Neural progenitor cell (in vitro differentiated cells): ENCODE data around the gene FUCA2. TPM values are rescaled to one million over a fixed set of nuclear protein-coding genes. Genes with fewer than 3 reads are reported as not detected.
A peak's percentile ranks its signal among the peaks of the same experiment; 100 is the strongest.

Experiments
- DNase-seq: peaks from one replicate; pipeline ENCODE4 v3.0.0-alpha.2; 2016; ENCODE audit warnings: low spot score
- H2AFZ ChIP-seq: fragments of 200-600 bp; sonication (generic); replicated peaks from 2 replicates; pipeline ENCODE4 v1.6.1; 2016; ENCODE audit warnings: antibody characterized with exemption
- H3F3A ChIP-seq: fragments of 200-600 bp; sonication (generic); 2 replicates; pipeline ENCODE4 v1.6.1; 2016; ENCODE audit warnings: antibody characterized with exemption, low read depth
- H3K27ac ChIP-seq: fragments of 200-600 bp; sonication (generic); 2 replicates; pipeline ENCODE4 v1.5.1; 2016; ENCODE audit warnings: mild to moderate bottlenecking
- H3K27me3 ChIP-seq: fragments of 200-600 bp; sonication (generic); 2 replicates; pipeline ENCODE4 v1.6.1; 2016; ENCODE audit warnings: mild to moderate bottlenecking, moderate library complexity
- H3K36me3 ChIP-seq: fragments of 200-600 bp; sonication (generic); 2 replicates; pipeline ENCODE4 v1.5.1; 2016
- H3K4me1 ChIP-seq: fragments of 200-600 bp; sonication (generic); 2 replicates; pipeline ENCODE4 v1.6.1; 2016; ENCODE audit warnings: mixed run types
- H3K4me2 ChIP-seq: fragments of 200-600 bp; sonication (generic); 2 replicates; pipeline ENCODE4 v1.6.1; 2016
- H3K4me3 ChIP-seq: fragments of 200-600 bp; sonication (generic); 2 replicates; pipeline ENCODE4 v1.5.1; 2016
- H3K79me2 ChIP-seq: fragments of 200-600 bp; sonication (generic); 2 replicates; pipeline ENCODE4 v1.6.1; 2016; ENCODE audit warnings: low read depth
- H3K9ac ChIP-seq: fragments of 200-600 bp; sonication (generic); 2 replicates; pipeline ENCODE4 v1.6.1; 2016
- H3K9me3 ChIP-seq: fragments of 200-600 bp; sonication (generic); 2 replicates; pipeline ENCODE4 v1.5.1; 2016; ENCODE audit warnings: low read depth
- H4K20me1 ChIP-seq: fragments of 200-600 bp; sonication (generic); 2 replicates; pipeline ENCODE4 v1.6.1; 2016; ENCODE audit warnings: low read depth
- H3K27ac Mint-ChIP-seq: 3 replicates; pipeline ENCODE4 v1.8.0; 2021; ENCODE audit warnings: mixed read lengths
- H3K27me3 Mint-ChIP-seq: 2 replicates; pipeline ENCODE4 v1.8.0; 2022; ENCODE audit warnings: low read depth, mild to moderate bottlenecking, inconsistent platforms, moderate library complexity, mixed read lengths; ENCODE audit not compliant: insufficient read depth
- H3K36me3 Mint-ChIP-seq: 3 replicates; pipeline ENCODE4 v1.8.0; 2021; ENCODE audit warnings: mixed read lengths
- H3K4me1 Mint-ChIP-seq: 3 replicates; pipeline ENCODE4 v1.8.0; 2021; ENCODE audit warnings: mixed read lengths
- H3K4me3 Mint-ChIP-seq: 3 replicates; pipeline ENCODE4 v1.8.0; 2021; ENCODE audit warnings: mild to moderate bottlenecking, moderate library complexity, mixed read lengths
- H3K9me3 Mint-ChIP-seq: 3 replicates; pipeline ENCODE4 v1.8.0; 2020; ENCODE audit warnings: mixed read lengths
- EZH2 ChIP-seq: fragments of 200-600 bp; sonication (generic); IDR thresholded peaks from 2 replicates; pipeline ENCODE4 v1.6.1; 2017; ENCODE audit warnings: antibody characterized with exemption, mild to moderate bottlenecking, moderate library complexity
- EZH2phosphoT487 ChIP-seq: fragments of 200-600 bp; sonication (generic); IDR thresholded peaks from 2 replicates; pipeline ENCODE4 v1.6.1; 2017; ENCODE audit warnings: antibody characterized with exemption
- total RNA-seq: library from RNA; depleted of rRNA; stranded (reverse); fragments of >200 nt; gene quantifications from 2 replicates; pipeline ENCODE4 v1.2.3, GENCODE V29; 2015; ENCODE audit warnings: low replicate concordance
- TF ChIP-seq, protein P1 (sequence below): fragments of 200-600 bp; sonication (generic); IDR thresholded peaks from 2 replicates; pipeline ENCODE4 v1.5.1; 2017; ENCODE audit warnings: antibody characterized with exemption, mild to moderate bottlenecking

The FUCA2 gene
- total RNA-seq, 1 donor from 2014 or later, result 37.4 TPM

DNA sequence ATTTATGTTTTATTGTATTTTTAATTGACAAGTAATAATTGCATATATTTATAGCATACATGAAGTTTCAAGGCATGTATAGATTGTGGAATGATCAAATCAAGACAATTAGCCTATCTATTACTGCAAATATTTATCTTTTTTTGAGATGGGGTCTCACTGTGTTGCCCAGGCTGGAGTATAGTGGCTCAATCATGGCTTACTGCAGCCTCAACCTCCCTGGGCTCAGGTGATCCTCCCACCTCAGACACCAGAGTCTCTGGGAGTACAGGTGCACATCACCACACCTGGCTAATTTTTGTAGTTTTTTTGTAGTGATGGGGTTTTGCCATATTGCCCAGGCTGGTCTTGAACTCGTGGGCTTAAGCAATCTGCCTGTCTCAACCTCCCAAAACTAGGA lies 16.2 kb upstream of the FUCA2 start:
- Mint-ChIP-seq H3K4me3 (no peak overlapping the region), H3K9me3 (no peaks in the 10 kb centered on the region), H3K36me3 (peaks cover 1% of the 10 kb centered on the region), H3K27me3 (peaks cover 7% of the 10 kb centered on the region), H3K4me1 (peaks cover 14% of the 10 kb centered on the region), H3K27ac (no peak overlapping the region)
- no peak for DNase-seq
- Histone ChIP-seq H3K9me3 (no peaks in the 10 kb centered on the region), H3K4me1 (no peaks in the 10 kb centered on the region), H3K9ac (no peak overlapping the region), H3K36me3 (no peaks in the 10 kb centered on the region), H3K4me3 (no peak overlapping the region), H3K4me2 (no peak overlapping the region), H4K20me1 (no peaks in the 10 kb centered on the region), H3K27me3 (peaks cover 4% of the 10 kb centered on the region), H3K79me2 (no peaks in the 10 kb centered on the region), H3F3A (no peaks in the 10 kb centered on the region), H3K27ac (no peak overlapping the region), H2AFZ (no peak overlapping the region)
- TF ChIP-seq EZH2phosphoT487 (no peak), EZH2 (no peak)

DNA sequence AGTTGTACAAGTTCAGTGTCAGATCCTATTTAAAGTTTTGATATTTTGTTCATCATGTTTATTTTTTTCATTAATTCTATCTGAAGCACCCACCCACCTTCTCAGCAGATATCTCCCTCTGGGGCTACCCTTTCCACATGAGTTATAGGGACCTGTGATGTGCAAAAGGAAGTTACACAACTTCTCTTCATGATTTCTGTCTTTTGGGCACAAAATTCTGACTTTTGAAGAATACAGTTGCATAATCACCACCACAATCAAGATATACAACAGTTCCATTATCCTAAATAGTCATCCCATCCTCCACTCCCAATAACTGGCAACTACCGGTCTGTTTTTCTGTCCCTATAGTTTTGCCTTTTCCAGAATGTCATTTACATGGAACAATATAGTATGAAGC lies 13.8 kb upstream of the FUCA2 start:
- no peak for TF ChIP-seq EZH2phosphoT487
- TF ChIP-seq, protein P1, sequence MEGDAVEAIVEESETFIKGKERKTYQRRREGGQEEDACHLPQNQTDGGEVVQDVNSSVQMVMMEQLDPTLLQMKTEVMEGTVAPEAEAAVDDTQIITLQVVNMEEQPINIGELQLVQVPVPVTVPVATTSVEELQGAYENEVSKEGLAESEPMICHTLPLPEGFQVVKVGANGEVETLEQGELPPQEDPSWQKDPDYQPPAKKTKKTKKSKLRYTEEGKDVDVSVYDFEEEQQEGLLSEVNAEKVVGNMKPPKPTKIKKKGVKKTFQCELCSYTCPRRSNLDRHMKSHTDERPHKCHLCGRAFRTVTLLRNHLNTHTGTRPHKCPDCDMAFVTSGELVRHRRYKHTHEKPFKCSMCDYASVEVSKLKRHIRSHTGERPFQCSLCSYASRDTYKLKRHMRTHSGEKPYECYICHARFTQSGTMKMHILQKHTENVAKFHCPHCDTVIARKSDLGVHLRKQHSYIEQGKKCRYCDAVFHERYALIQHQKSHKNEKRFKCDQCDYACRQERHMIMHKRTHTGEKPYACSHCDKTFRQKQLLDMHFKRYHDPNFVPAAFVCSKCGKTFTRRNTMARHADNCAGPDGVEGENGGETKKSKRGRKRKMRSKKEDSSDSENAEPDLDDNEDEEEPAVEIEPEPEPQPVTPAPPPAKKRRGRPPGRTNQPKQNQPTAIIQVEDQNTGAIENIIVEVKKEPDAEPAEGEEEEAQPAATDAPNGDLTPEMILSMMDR, result no peak
- no peak for TF ChIP-seq EZH2
- H3K79me2 ChIP-seq, result no peaks in the 10 kb centered on the region
- no peaks in the 10 kb centered on the region for H3F3A ChIP-seq
- no peak overlapping the region for H3K9ac ChIP-seq
- no peaks in the 10 kb centered on the region for H3K9me3 ChIP-seq
- no peaks in the 10 kb centered on the region for H4K20me1 ChIP-seq
- H3K27ac ChIP-seq, result no peak overlapping the region
- H3K4me1 ChIP-seq, result no peaks in the 10 kb centered on the region
- H3K9me3 Mint-ChIP-seq, result no peaks in the 10 kb centered on the region
- H3K36me3 Mint-ChIP-seq, result peaks cover 1% of the 10 kb centered on the region
- H3K36me3 ChIP-seq, result no peaks in the 10 kb centered on the region
- H3K27me3 Mint-ChIP-seq, result peaks cover 7% of the 10 kb centered on the region
- no peak overlapping the region for H3K4me2 ChIP-seq
- no peak overlapping the region for H3K27ac Mint-ChIP-seq
- DNase-seq, result no peak
- no peak overlapping the region for H3K4me3 ChIP-seq
- no peaks in the 10 kb centered on the region for H3K27me3 ChIP-seq
- no peak overlapping the region for H2AFZ ChIP-seq
- H3K4me3 Mint-ChIP-seq, result no peak overlapping the region
- H3K4me1 Mint-ChIP-seq, result peaks cover 17% of the 10 kb centered on the region

DNA sequence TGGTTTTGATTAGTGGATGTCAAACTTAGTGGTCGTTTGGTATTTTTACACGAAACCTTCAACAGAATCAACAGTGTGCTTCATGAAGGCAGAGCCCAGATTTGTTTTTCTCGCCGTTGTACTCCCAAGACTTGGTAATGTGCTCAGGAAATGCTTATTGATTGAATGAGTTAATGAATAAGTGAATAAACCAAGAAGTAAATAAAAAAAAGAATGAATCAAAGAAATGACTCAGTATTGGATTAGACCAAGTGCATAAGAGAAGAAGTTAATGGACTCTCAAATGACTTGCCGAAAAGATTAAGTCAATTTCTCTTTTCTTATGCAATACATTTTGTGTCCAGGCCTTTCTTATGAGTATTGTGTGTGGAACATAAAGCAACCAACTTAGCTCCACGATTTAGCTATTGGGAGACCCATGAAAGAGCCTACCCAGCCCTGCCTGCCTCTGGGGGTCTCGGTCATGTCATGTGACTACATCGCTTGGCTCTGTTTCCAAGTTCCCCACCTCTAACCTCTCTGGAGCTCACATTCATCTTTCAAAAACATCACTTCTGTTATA lies 10.6 kb upstream of the FUCA2 start:
- DNase-seq, result no peak
- Histone ChIP-seq H3K9me3 (no peaks in the 10 kb centered on the region), H4K20me1 (no peaks in the 10 kb centered on the region), H3K27me3 (peaks cover 4% of the 10 kb centered on the region), H3K27ac (no peak overlapping the region), H3F3A (no peaks in the 10 kb centered on the region), H2AFZ (no peak overlapping the region), H3K4me1 (peaks cover 1% of the 10 kb centered on the region), H3K79me2 (no peaks in the 10 kb centered on the region), H3K36me3 (no peaks in the 10 kb centered on the region), H3K4me2 (no peak overlapping the region), H3K9ac (no peak overlapping the region), H3K4me3 (no peak overlapping the region)
- Mint-ChIP-seq H3K27ac (no peak overlapping the region), H3K36me3 (peaks cover 1% of the 10 kb centered on the region), H3K9me3 (peaks cover 3% of the 10 kb centered on the region), H3K4me3 (no peak overlapping the region), H3K27me3 (peaks cover 3% of the 10 kb centered on the region), H3K4me1 (peaks cover 11% of the 10 kb centered on the region)
- TF ChIP-seq, protein P1, result no peak
- TF ChIP-seq EZH2 (no peak), EZH2phosphoT487 (no peak)

DNA sequence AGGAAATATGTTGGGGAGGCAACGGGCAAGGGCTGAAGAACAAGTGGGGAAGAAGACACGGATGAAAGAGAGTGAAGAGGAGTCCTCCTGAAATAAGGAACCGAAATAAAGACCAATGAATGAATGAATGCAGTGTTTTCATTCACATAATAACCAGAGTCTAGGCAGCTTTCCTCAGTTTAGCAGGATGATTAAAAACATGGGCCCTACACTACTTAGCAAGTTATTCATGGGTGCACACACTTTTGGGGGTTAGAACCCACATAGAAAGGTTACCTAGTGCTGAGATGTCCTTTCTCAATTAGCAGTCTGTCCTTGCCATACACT lies 5.9 kb upstream of the FUCA2 start:
- H3K4me3 ChIP-seq, result no peak overlapping the region
- H4K20me1 ChIP-seq, result no peaks in the 10 kb centered on the region
- Mint-ChIP-seq H3K9me3 (peaks cover 5% of the 10 kb centered on the region), H3K4me3 (no peak overlapping the region), H3K36me3 (peaks cover 3% of the 10 kb centered on the region), H3K27ac (no peak overlapping the region), H3K4me1 (peaks cover 12% of the 10 kb centered on the region), H3K27me3 (peaks cover 3% of the 10 kb centered on the region)
- H3K4me1 ChIP-seq, result peaks cover 7% of the 10 kb centered on the region
- DNase-seq, result no peak
- peaks cover 4% of the 10 kb centered on the region for H3F3A ChIP-seq
- H3K9me3 ChIP-seq, result no peaks in the 10 kb centered on the region
- no peak overlapping the region for H3K27ac ChIP-seq
- H3K36me3 ChIP-seq, result no peaks in the 10 kb centered on the region
- peak overlapping the region; percentile 70 for H2AFZ ChIP-seq
- no peak overlapping the region for H3K4me2 ChIP-seq
- TF ChIP-seq EZH2 (no peak), EZH2phosphoT487 (no peak)
- peaks cover 4% of the 10 kb centered on the region for H3K27me3 ChIP-seq
- H3K79me2 ChIP-seq, result no peaks in the 10 kb centered on the region
- H3K9ac ChIP-seq, result no peak overlapping the region
